Breast epithelium (tissue), 4 donors: Measurements from ENCODE around the gene SHC1. TPM values are rescaled to one million over a fixed set of nuclear protein-coding genes. Genes with fewer than 3 reads are reported as not detected.

Experiments
- DNase-seq, 2 donors: peaks; one replicate each; pipeline ENCODE4 v3.0.0-alpha.2; 2019; ENCODE audit warnings: low spot score in 2 of 2
- H3K27ac ChIP-seq, 2 donors: fragments of 200-600 bp; sonication (generic) in 1 of 2; one replicate each; pipeline ENCODE4 v1.5.1; 2016 to 2019; ENCODE audit warnings: mild to moderate bottlenecking in 1 of 2
- H3K27me3 ChIP-seq, 2 donors: fragments of 200-600 bp; sonication (generic) in 1 of 2; one replicate each; pipeline versions ENCODE4 v1.5.1 to v1.6.0; 2017 to 2019; ENCODE audit warnings: control low read depth in 1 of 2, mild to moderate bottlenecking in 1 of 2
- H3K36me3 ChIP-seq: fragments of 200-600 bp; one replicate; pipeline ENCODE4 v1.5.1; 2019
- H3K4me1 ChIP-seq, 2 donors: fragments of 200-600 bp; sonication (generic); one replicate each; pipeline ENCODE4 v1.5.1; 2016 to 2019; ENCODE audit warnings: control low read depth in 1 of 2
- H3K4me3 ChIP-seq, 3 donors: fragments of 200-600 bp; sonication (generic); 1 replicate in 2 of 3; 2 replicates in 1 of 3; pipeline ENCODE4 v1.5.1; 2016 to 2019; ENCODE audit warnings: mild to moderate bottlenecking in 3 of 3, moderate library complexity in 2 of 3
- H3K9me3 ChIP-seq, 2 donors: fragments of 200-600 bp; sonication (generic) in 1 of 2; one replicate each; pipeline ENCODE4 v1.5.1; 2016 to 2019; ENCODE audit warnings: control low read depth in 1 of 2
- CTCF ChIP-seq, 3 donors: fragments of 450-650 bp; IDR thresholded peaks; one replicate each; pipeline ENCODE4 v1.5.1; 2016 to 2017; ENCODE audit warnings: antibody characterized with exemption in 3 of 3, mild to moderate bottlenecking in 3 of 3, moderate library complexity in 3 of 3
- POLR2A ChIP-seq: fragments of 450-650 bp; IDR thresholded peaks from one replicate; pipeline ENCODE4 v1.6.1; 2016; ENCODE audit warnings: antibody characterized with exemption, mild to moderate bottlenecking, moderate library complexity
- POLR2AphosphoS5 ChIP-seq, 3 donors: sonication (generic); formaldehyde crosslinking; IDR thresholded peaks; one replicate each; pipeline ENCODE4 v1.6.1; 2017; ENCODE audit warnings: antibody characterized with exemption in 3 of 3
- intact Hi-C: fragments of 100-400 bp; cut with DNase I; formaldehyde crosslinking; loops from one replicate; pipeline ENCODE4 v1.15.1; 2023; ENCODE audit warnings: low total_unique reads
- total RNA-seq, 3 donors: library from RNA; depleted of rRNA; stranded (reverse); fragments of >200 nt; gene quantifications; one replicate each; pipeline ENCODE4 v1.1.0, GENCODE V29; 2016

SHC1 gene
- total RNA-seq, 3 donors from 2014 or later = 94.4 to 177 (median 134) TPM

GRCh38 chr1:154945160-154945961 is 25.2 kb downstream of the SHC1 start:
- Histone ChIP-seq H3K4me3 (no peak overlapping the region), H3K9me3 (no peaks in the 10 kb centered on the region), H3K27ac (peak overlapping the region in 1 of 2 donors; percentile 58), H3K36me3 (no peaks in the 10 kb centered on the region), H3K4me1 (peaks cover 0 to 4% of the 10 kb centered on the region in 2 donors), H3K27me3 (no peaks in the 10 kb centered on the region)
- TF ChIP-seq CTCF (IDR thresholded peaks at IDR 0.05) (no peak), POLR2A (no peak), POLR2AphosphoS5 (IDR thresholded peaks at IDR 0.05) (no peak)
- no peak for DNase-seq
- intact Hi-C loops = no loop called here

- H3K4me3 ChIP-seq = no peak overlapping the region
- H3K4me1 ChIP-seq = peaks cover 0 to 4% of the 10 kb centered on the region in 2 donors
- no peak for DNase-seq
- no peaks in the 10 kb centered on the region for H3K27me3 ChIP-seq
- peak overlapping the region in 1 of 2 donors; percentile 58 for H3K27ac ChIP-seq
- no peak for TF ChIP-seq CTCF (IDR thresholded peaks at IDR 0.05)
- no peak for TF ChIP-seq POLR2A
- no peak for TF ChIP-seq POLR2AphosphoS5 (IDR thresholded peaks at IDR 0.05)
- no peaks in the 10 kb centered on the region for H3K9me3 ChIP-seq
- intact Hi-C loops = no loop called here
- H3K36me3 ChIP-seq = no peaks in the 10 kb centered on the region
Measured at GRCh38 chr1:154944401-154945159, 26.0 kb downstream of the SHC1 start.

- H3K4me1 ChIP-seq = peaks cover 0 to 4% of the 10 kb centered on the region in 2 donors
- TF ChIP-seq POLR2AphosphoS5 (IDR thresholded peaks at IDR 0.05) = no peak
- peak in 2 of 3 donors; percentile 47 to 62 for TF ChIP-seq CTCF (IDR thresholded peaks at IDR 0.05)
- H3K36me3 ChIP-seq = no peaks in the 10 kb centered on the region
- H3K9me3 ChIP-seq = no peaks in the 10 kb centered on the region
- H3K27me3 ChIP-seq = no peaks in the 10 kb centered on the region
- no peak overlapping the region for H3K4me3 ChIP-seq
- DNase-seq = no peak
- H3K27ac ChIP-seq = peak overlapping the region in 1 of 2 donors; percentile 58
- intact Hi-C loops = no loop called here
Measured at GRCh38 chr1:154943649-154944400, 26.7 kb downstream of the SHC1 start.

- TF ChIP-seq POLR2A = no peak
- no peak for TF ChIP-seq CTCF (IDR thresholded peaks at IDR 0.05)
- TF ChIP-seq POLR2AphosphoS5 (IDR thresholded peaks at IDR 0.05) = no peak
- DNase-seq = no peak
- peak overlapping the region; percentile 65 to 82 for H3K27ac ChIP-seq
- no peaks in the 10 kb centered on the region for H3K36me3 ChIP-seq
- intact Hi-C loops = no loop called here
- peaks cover 4 to 5% of the 10 kb centered on the region in 2 donors for H3K4me1 ChIP-seq
- no peaks in the 10 kb centered on the region for H3K27me3 ChIP-seq
- no peak overlapping the region for H3K4me3 ChIP-seq
- no peaks in the 10 kb centered on the region for H3K9me3 ChIP-seq
Measured at GRCh38 chr1:154941333-154942013, 29.1 kb downstream of the SHC1 start.
